HL-60 (cell line): ENCODE data around the gene PPIG.

ENCODE experiments used
- DNase-seq, 2 experiments: peaks; one replicate each; pipeline ENCODE4 v3.0.0-alpha.2; 2010 to 2020; ENCODE audit warnings: low read depth in 1 of 2, low spot score in 1 of 2
- H3K27ac ChIP-seq: fragments of 250-450 bp; sonication (Bioruptor Pico); replicated peaks from 2 replicates; pipeline ENCODE4 v1.5.1; 2020; ENCODE audit warnings: mild to moderate bottlenecking, moderate library complexity
- H3K27me3 ChIP-seq: fragments of 250-450 bp; sonication (Bioruptor Pico); 2 replicates; pipeline ENCODE4 v1.5.1; 2021; ENCODE audit warnings: mild to moderate bottlenecking, moderate library complexity; ENCODE audit not compliant: insufficient read depth, poor library complexity, severe bottlenecking
- H3K4me3 ChIP-seq: replicated peaks from 2 replicates; pipeline ENCODE4 v1.5.1; 2011; ENCODE audit warnings: mild to moderate bottlenecking, control low read depth, low read length; ENCODE audit not compliant: insufficient read depth
- GABPA ChIP-seq: IDR thresholded peaks from 2 replicates; pipeline ENCODE4 v1.6.1; 2012; ENCODE audit warnings: low read depth
- POLR2AphosphoS5 ChIP-seq: IDR thresholded peaks from 2 replicates; pipeline ENCODE4 v1.6.1; 2012; ENCODE audit warnings: low read depth
- SPI1 ChIP-seq: IDR thresholded peaks from 2 replicates; pipeline ENCODE4 v1.6.1; 2012; ENCODE audit warnings: low read depth, mild to moderate bottlenecking, borderline replicate concordance
- TF ChIP-seq, protein P1 (sequence below): IDR thresholded peaks from one replicate; pipeline ENCODE4 v1.5.1; 2011; ENCODE audit warnings: low read length, control low read depth, inconsistent platforms; ENCODE audit not compliant: insufficient read depth
- TF ChIP-seq, protein P2 (sequence below): IDR thresholded peaks from 2 replicates; pipeline ENCODE4 v1.6.1; 2012; ENCODE audit warnings: low read depth; ENCODE audit not compliant: insufficient replicate concordance

Gene PPIG

DNA sequence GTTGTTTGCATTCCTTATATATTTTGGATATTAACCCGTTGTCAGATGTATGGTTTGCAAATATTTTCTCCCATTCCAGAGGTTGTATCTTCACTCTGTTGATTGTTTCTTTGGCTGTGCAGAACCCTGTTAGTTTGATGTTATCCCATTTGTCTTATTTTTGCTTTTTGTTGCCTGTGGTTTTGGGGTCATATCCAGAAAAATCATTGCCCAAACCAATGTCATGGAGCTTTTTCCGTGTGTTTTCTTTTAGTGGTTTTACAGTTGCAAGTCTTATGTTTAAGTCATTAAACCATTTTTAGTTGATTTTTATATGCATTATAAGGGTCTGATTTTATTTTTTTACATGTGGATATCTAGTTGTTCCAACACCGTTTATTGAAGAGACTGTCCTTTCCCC is 35.8 kb downstream of the PPIG start:
- DNase-seq, result no peak
- H3K4me3 ChIP-seq, result no peak overlapping the region
- no peaks in the 10 kb centered on the region for H3K27me3 ChIP-seq
- no peak overlapping the region for H3K27ac ChIP-seq
- TF ChIP-seq SPI1 (no peak), POLR2AphosphoS5 (no peak), GABPA (no peak)
- TF ChIP-seq, protein P1, sequence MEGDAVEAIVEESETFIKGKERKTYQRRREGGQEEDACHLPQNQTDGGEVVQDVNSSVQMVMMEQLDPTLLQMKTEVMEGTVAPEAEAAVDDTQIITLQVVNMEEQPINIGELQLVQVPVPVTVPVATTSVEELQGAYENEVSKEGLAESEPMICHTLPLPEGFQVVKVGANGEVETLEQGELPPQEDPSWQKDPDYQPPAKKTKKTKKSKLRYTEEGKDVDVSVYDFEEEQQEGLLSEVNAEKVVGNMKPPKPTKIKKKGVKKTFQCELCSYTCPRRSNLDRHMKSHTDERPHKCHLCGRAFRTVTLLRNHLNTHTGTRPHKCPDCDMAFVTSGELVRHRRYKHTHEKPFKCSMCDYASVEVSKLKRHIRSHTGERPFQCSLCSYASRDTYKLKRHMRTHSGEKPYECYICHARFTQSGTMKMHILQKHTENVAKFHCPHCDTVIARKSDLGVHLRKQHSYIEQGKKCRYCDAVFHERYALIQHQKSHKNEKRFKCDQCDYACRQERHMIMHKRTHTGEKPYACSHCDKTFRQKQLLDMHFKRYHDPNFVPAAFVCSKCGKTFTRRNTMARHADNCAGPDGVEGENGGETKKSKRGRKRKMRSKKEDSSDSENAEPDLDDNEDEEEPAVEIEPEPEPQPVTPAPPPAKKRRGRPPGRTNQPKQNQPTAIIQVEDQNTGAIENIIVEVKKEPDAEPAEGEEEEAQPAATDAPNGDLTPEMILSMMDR, result no peak
- TF ChIP-seq, protein P2, sequence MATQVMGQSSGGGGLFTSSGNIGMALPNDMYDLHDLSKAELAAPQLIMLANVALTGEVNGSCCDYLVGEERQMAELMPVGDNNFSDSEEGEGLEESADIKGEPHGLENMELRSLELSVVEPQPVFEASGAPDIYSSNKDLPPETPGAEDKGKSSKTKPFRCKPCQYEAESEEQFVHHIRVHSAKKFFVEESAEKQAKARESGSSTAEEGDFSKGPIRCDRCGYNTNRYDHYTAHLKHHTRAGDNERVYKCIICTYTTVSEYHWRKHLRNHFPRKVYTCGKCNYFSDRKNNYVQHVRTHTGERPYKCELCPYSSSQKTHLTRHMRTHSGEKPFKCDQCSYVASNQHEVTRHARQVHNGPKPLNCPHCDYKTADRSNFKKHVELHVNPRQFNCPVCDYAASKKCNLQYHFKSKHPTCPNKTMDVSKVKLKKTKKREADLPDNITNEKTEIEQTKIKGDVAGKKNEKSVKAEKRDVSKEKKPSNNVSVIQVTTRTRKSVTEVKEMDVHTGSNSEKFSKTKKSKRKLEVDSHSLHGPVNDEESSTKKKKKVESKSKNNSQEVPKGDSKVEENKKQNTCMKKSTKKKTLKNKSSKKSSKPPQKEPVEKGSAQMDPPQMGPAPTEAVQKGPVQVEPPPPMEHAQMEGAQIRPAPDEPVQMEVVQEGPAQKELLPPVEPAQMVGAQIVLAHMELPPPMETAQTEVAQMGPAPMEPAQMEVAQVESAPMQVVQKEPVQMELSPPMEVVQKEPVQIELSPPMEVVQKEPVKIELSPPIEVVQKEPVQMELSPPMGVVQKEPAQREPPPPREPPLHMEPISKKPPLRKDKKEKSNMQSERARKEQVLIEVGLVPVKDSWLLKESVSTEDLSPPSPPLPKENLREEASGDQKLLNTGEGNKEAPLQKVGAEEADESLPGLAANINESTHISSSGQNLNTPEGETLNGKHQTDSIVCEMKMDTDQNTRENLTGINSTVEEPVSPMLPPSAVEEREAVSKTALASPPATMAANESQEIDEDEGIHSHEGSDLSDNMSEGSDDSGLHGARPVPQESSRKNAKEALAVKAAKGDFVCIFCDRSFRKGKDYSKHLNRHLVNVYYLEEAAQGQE, result no peak

DNA sequence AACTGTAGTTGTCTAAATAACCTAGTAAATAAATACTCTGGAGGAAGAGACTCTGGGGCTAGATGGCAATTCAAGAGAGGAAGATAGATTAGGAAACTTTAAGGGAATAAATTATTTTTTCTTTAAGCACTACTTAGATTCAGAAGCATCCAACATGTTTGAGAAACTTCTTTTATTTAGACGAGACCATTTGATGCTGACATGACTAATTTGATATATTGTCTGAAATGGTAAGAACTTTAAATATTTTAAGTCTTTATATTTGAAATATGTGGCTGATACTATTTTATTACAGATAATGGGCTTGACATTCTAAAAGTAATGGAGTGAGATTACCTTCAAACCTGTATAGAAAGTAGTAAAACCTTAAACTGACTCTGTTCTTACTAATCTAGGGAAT is 36.4 kb downstream of the PPIG start:
- TF ChIP-seq, protein P2, result no peak
- TF ChIP-seq SPI1 (no peak), POLR2AphosphoS5 (no peak), GABPA (no peak)
- TF ChIP-seq, protein P1, result no peak
- no peaks in the 10 kb centered on the region for H3K27me3 ChIP-seq
- DNase-seq, result no peak
- H3K27ac ChIP-seq, result no peak overlapping the region
- H3K4me3 ChIP-seq, result no peak overlapping the region

DNA sequence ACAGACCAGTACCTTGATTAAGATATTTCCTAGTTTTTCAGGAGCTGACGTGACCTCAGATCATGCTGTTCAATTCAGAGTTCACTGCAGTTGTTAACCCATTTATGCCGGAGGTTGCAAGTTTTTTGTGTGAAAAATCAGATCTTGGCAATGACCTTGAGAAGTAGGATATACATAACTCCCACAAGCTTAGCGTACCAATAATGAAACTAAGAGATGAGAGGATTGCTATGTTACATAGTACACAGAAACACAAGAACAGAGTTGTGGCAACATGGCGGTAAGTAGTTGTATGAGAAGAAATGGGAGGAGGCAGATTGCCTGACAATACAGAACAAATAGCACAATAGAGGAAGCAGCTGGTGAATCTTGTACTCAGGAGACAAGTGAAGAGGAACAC is 39.1 kb downstream of the PPIG start:
- H3K27ac ChIP-seq, result no peak overlapping the region
- no peaks in the 10 kb centered on the region for H3K27me3 ChIP-seq
- no peak for DNase-seq
- TF ChIP-seq, protein P1, result no peak
- TF ChIP-seq, protein P2, result no peak
- no peak for TF ChIP-seq GABPA
- TF ChIP-seq POLR2AphosphoS5, result no peak
- no peak for TF ChIP-seq SPI1
- no peak overlapping the region for H3K4me3 ChIP-seq
